Measurements from ENCODE around the gene CD81.

CD81 gene

GRCh38 chr11:2419638-2420501, 42.8 kb downstream of the CD81 start:
- TF ChIP-seq TAF1 (IDR thresholded peaks at IDR 0.05; ENCODE audit: low read depth) (no peak), TCF12 (IDR thresholded peaks at IDR 0.05; ENCODE audit: low read depth) (no peak), RAD21 (IDR thresholded peaks at IDR 0.05; ENCODE audit: low read depth) (peak; percentile 87), EP300 (IDR thresholded peaks at IDR 0.05; ENCODE audit: borderline replicate concordance) (no peak)
- TF ChIP-seq, protein P1, sequence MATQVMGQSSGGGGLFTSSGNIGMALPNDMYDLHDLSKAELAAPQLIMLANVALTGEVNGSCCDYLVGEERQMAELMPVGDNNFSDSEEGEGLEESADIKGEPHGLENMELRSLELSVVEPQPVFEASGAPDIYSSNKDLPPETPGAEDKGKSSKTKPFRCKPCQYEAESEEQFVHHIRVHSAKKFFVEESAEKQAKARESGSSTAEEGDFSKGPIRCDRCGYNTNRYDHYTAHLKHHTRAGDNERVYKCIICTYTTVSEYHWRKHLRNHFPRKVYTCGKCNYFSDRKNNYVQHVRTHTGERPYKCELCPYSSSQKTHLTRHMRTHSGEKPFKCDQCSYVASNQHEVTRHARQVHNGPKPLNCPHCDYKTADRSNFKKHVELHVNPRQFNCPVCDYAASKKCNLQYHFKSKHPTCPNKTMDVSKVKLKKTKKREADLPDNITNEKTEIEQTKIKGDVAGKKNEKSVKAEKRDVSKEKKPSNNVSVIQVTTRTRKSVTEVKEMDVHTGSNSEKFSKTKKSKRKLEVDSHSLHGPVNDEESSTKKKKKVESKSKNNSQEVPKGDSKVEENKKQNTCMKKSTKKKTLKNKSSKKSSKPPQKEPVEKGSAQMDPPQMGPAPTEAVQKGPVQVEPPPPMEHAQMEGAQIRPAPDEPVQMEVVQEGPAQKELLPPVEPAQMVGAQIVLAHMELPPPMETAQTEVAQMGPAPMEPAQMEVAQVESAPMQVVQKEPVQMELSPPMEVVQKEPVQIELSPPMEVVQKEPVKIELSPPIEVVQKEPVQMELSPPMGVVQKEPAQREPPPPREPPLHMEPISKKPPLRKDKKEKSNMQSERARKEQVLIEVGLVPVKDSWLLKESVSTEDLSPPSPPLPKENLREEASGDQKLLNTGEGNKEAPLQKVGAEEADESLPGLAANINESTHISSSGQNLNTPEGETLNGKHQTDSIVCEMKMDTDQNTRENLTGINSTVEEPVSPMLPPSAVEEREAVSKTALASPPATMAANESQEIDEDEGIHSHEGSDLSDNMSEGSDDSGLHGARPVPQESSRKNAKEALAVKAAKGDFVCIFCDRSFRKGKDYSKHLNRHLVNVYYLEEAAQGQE (IDR thresholded peaks at IDR 0.05; ENCODE audit: low read depth): no peak

- TF ChIP-seq TAF1 (IDR thresholded peaks at IDR 0.05; ENCODE audit: low read depth) (no peak), RAD21 (IDR thresholded peaks at IDR 0.05; ENCODE audit: low read depth) (peak; percentile 88)
These were observed 43.6 kb downstream of the CD81 start for GRCh38 chr11:2420502-2421225.

DNA sequence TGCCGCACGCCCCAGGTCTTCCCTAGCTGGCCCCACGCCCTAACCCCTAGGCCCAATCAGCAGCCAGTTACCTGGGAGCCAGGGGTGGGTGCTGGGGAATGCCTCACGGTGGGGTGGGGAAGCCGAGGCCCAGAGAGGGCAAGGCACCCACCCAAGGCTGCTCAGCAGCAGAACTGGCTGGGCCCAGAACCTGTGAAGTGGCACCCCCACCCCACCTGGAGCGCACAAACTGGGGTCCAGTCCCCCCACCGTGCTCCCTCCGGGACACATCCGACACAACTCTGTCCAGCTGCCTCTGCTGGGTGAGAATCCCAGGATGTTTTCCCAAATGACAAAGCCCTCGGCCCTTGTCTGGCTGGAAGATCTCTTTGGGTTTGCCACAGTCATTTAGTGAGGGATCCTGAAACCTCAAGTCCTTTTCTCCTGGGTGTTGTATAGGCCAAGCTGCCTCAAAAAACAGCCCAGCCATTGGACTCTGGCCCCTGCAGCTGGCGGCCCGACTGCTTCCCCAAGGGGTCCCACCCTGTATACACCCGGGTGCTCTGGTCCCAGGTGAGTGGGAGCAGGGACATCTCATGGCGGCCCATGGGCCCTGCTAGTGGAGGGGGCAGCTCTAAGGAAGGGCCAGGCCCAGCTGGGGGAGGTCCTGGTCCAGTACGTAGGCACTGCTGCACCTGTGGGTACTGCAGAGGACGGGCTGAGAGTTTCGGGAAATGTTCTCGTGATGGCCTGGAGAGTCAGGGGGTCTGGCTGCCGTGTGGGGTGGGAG, 44.3 kb downstream of the CD81 start:
- TF ChIP-seq CEBPB (IDR thresholded peaks at IDR 0.05) (no peak), TEAD4 (IDR thresholded peaks at IDR 0.05) (no peak), TCF12 (IDR thresholded peaks at IDR 0.05; ENCODE audit: low read depth) (no peak), RAD21 (IDR thresholded peaks at IDR 0.05; ENCODE audit: low read depth) (no peak), CREB1 (IDR thresholded peaks at IDR 0.05; ENCODE audit: low read depth) (no peak), FOXM1 (IDR thresholded peaks at IDR 0.05; ENCODE audit: borderline replicate concordance, low read depth) (no peak), EGR1 (IDR thresholded peaks at IDR 0.05) (no peak)

DNA sequence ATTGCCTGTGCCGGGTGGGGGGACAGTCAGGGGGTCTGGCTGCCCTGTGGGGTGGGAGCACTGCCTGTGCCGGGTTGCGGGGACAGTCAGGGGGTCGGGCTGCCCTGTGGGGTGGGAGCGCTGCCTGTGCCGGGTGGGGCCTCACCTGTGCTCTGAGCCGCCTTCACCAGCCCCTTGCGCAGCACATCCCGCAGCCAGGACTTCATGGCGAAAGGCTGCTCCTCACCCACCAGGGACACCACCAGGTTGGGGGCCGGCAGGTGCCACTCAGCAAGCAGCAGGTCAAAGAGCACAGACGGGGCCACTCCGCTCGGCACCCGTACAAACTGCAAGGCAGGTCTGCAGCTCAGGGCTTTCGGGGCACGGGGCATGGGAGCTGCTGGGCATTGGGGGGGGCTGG, 44.9 kb downstream of the CD81 start:
- no peak for TF ChIP-seq CEBPB (IDR thresholded peaks at IDR 0.05)
- no peak for TF ChIP-seq RAD21 (IDR thresholded peaks at IDR 0.05; ENCODE audit: low read depth)
- no peak for TF ChIP-seq TEAD4 (IDR thresholded peaks at IDR 0.05)
- no peak for TF ChIP-seq NFIC (IDR thresholded peaks at IDR 0.05)
- TF ChIP-seq, protein P1 (IDR thresholded peaks at IDR 0.05; ENCODE audit: low read depth): no peak
- no peak for TF ChIP-seq FOXM1 (IDR thresholded peaks at IDR 0.05; ENCODE audit: borderline replicate concordance, low read depth)

- TF ChIP-seq YY1 (IDR thresholded peaks at IDR 0.05; ENCODE audit: low read depth): no peak
- no peak for TF ChIP-seq USF1 (IDR thresholded peaks at IDR 0.05)
- no peak for TF ChIP-seq CREB1 (IDR thresholded peaks at IDR 0.05; ENCODE audit: low read depth)
- no peak for TF ChIP-seq FOXM1 (IDR thresholded peaks at IDR 0.05; ENCODE audit: borderline replicate concordance, low read depth)
- TF ChIP-seq TCF12 (IDR thresholded peaks at IDR 0.05; ENCODE audit: low read depth): no peak
These were observed 45.5 kb downstream of the CD81 start for GRCh38 chr11:2422461-2423156.

DNA sequence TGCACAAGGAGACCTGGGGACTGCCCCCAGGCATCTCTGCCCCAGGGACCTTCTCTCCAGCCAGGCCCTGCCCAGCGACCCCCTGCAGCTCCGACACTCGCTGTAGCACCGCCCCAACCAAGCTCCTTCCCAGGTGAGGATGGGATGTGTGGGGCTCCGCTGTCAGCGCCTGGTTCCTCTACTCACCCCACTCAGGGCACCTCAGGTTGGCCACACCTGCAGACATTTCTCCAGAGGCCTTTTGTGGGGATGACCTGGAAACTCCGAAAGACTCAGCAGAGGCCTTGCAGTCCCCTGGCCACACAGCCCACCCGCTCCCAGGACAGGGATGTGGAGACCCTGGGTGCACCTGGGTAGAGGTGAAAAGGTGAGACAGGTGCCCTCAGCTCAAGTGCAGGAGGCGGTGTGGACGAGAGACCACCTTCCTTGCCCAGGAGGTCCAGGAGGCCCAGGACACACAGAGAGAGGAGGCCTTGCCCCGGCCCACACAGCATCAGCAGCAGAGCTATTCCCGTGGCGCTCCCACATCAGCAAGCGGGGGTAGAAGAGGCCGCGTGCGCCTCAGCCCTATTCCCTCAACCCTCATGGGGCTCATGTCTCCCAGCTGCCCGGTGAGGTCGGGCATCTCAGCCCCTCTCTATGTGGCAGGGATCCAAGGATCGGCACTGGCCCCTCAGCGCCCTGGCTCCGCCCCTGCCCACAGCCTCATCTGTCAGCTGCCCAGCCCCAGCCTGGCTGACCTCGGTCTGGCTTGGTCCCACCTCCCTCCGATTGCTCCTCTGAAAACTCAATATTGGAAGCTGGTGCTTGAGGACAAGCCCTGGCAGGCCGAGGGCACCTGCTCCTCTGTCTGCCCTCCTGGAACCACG, 46.3 kb downstream of the CD81 start:
- TF ChIP-seq EGR1 (IDR thresholded peaks at IDR 0.05) (no peak), TCF12 (IDR thresholded peaks at IDR 0.05; ENCODE audit: low read depth) (no peak), EP300 (IDR thresholded peaks at IDR 0.05; ENCODE audit: borderline replicate concordance) (no peak), TAF1 (IDR thresholded peaks at IDR 0.05; ENCODE audit: low read depth) (no peak)
- TF ChIP-seq, protein P2, sequence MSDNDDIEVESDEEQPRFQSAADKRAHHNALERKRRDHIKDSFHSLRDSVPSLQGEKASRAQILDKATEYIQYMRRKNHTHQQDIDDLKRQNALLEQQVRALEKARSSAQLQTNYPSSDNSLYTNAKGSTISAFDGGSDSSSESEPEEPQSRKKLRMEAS (IDR thresholded peaks at IDR 0.05): no peak

Measured in Ishikawa (cell line).